Fibroblast of villous mesenchyme (primary cell): ENCODE data around the gene SRCIN1. TPM values are rescaled to one million over a fixed set of nuclear protein-coding genes. Genes with fewer than 3 reads are reported as not detected.
"Not testable (repeated sequence)": the region's sequence is repeated elsewhere in the genome, so short reads cannot be mapped to it uniquely, and the experiment has no call there.

Experiments used
- DNase-seq: peaks from one replicate; pipeline ENCODE4 v3.0.0-alpha.2; 2010; ENCODE audit warnings: low read depth
- H3K4me3 ChIP-seq: 2 replicates; pipeline ENCODE4 v1.5.1; 2011; ENCODE audit warnings: low read depth, mild to moderate bottlenecking, low read length
- total RNA-seq: library from RNA; depleted of rRNA; stranded (reverse); fragments of >200 nt; gene quantifications from 2 replicates; pipeline ENCODE4 v1.2.3, GENCODE V29; 2012
- TF ChIP-seq, protein P1 (sequence below): IDR thresholded peaks from 2 replicates; pipeline ENCODE4 v1.5.1; 2012; ENCODE audit warnings: low read depth, mild to moderate bottlenecking, low read length; ENCODE audit not compliant: insufficient read depth

SRCIN1 gene
- total RNA-seq, 1 donor, result not detected

DNA sequence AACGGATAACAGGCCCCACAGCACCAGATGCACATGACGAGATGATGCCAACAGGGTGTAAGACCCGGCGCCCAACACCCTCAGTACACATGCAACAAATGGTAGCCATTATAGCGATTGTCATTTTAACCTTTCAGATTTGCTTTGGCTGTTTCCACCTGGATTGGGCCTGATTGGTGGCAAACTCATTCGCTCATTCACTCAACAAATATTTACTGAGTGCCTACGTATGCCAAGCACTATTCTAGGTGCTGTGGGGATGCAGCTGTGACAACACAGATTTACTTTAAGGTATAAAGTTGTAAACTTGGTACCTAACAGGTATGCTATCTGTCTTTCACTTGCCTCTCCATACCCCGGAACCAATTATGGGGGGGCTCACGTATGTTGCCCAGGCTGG, 66.8 kb downstream of the SRCIN1 start:
- no peak for DNase-seq
- TF ChIP-seq, protein P1, sequence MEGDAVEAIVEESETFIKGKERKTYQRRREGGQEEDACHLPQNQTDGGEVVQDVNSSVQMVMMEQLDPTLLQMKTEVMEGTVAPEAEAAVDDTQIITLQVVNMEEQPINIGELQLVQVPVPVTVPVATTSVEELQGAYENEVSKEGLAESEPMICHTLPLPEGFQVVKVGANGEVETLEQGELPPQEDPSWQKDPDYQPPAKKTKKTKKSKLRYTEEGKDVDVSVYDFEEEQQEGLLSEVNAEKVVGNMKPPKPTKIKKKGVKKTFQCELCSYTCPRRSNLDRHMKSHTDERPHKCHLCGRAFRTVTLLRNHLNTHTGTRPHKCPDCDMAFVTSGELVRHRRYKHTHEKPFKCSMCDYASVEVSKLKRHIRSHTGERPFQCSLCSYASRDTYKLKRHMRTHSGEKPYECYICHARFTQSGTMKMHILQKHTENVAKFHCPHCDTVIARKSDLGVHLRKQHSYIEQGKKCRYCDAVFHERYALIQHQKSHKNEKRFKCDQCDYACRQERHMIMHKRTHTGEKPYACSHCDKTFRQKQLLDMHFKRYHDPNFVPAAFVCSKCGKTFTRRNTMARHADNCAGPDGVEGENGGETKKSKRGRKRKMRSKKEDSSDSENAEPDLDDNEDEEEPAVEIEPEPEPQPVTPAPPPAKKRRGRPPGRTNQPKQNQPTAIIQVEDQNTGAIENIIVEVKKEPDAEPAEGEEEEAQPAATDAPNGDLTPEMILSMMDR, result no peak
- H3K4me3 ChIP-seq, result no peak overlapping the region

DNA sequence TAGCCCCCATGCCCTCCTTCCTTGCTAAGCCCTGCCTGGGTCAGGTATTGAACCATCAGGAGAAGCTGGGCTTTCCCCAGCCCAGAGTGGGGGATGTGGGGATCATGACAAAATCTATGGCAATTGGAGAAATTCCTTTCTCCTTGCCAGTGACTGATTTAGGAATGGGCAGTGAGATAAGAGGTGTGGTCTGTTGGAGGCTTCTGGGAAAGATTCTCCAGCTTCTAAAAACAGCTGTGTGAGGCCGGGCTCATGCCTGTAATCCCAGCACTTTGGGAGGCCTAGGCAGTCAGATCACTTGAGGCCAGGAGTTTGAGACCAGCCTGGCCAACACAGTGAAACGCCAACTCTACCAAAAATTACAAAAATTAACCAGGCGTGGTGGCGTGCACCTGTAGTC, 69.1 kb downstream of the SRCIN1 start:
- DNase-seq, result no peak
- no peak overlapping the region for H3K4me3 ChIP-seq
- TF ChIP-seq, protein P1, result no peak

DNA sequence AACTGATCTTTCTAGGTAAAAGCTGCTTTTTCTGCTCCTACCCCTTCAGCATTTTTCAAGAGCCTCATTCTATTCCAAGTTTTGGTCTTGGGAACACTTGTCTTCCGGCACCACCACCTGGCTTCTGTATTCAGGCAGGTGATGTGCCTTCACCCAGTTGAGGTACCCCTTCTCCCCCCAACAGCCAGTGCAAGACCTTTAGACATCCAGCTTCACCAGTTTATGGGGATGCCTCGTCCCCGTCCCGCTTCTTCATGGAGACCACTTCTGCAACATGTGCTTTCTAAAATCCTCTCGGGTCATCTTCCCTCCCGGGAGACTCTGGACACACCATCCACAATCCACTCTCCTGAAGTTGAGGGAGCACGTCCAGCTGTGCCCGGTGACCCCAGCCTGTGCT, 69.9 kb downstream of the SRCIN1 start:
- TF ChIP-seq, protein P1, result no peak
- no peak for DNase-seq
- no peak overlapping the region for H3K4me3 ChIP-seq

DNA sequence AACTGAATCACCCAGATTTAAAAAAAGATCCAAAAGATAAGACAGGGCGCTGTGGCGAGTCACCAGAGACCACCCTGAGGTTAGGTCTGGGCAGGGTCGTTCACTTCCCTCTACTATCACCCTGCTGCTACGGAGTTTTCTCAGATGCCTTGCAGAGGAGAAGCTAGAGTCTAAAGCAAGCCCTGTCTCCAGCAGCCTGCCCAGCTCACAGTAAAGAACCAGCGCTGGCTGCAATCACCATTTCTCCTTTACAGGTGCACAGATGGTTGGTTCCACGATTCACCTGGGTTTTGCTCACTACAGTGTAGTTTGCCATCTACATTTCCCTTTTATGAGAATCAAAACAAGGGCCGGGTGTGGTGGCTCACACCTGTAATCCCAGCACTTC, 71.3 kb downstream of the SRCIN1 start:
- no peak overlapping the region for H3K4me3 ChIP-seq
- DNase-seq, result no peak
- TF ChIP-seq, protein P1, result no peak

DNA sequence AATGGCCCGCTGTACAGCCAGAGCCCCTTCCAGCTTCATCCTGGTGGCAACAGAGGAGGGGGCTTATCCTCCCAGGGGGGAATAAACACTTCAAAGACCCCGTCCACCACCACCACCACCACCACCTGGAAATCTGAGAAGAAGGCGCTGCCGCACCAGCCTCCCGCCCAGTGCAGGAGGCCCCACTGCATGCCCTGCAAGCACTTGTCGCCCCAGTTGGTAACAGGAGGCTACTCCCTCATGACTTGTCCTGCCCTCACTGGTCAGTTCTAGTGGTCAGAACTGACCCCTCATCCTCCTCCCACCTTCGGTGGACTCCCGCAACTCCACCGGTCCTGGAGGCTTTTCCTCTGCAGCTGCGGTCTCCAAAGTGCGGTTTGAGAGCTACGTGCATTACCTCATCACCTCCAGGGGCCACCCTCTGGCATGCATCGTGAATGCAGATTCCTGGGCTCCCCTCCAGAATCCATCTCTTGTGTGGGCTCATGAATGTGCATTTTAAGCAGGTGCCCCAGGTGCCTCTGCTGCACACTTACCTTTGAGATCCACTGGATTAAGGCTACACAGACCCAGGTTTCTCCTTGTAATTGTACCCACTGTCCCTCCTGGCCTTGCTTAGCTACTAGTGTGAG, 71.8 kb downstream of the SRCIN1 start:
- DNase-seq, result no peak
- TF ChIP-seq, protein P1, result no peak
- H3K4me3 ChIP-seq, result no peak overlapping the region

DNA sequence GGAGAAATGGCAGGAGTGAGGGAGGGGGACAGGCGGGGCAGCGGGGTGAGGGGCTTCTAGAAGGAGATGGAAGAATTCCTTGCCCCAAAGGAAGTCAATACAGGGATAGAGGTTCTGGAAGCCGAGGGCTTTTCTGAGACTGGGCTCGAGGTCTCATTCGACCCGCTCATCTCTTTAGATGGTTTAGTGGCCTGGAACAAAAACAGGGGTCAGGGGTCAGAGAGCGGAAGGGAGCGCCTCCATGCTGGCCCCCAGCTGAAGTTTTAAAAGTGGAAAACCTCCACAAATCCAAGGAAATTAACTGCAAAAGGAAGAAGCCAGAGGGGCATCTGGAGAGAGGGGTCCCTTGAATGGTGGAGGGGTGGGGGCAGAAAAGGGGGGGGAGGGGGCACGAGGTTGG, 72.5 kb downstream of the SRCIN1 start:
- TF ChIP-seq, protein P1, result no peak
- DNase-seq, result no peak
- H3K4me3 ChIP-seq, result no peak overlapping the region

DNA sequence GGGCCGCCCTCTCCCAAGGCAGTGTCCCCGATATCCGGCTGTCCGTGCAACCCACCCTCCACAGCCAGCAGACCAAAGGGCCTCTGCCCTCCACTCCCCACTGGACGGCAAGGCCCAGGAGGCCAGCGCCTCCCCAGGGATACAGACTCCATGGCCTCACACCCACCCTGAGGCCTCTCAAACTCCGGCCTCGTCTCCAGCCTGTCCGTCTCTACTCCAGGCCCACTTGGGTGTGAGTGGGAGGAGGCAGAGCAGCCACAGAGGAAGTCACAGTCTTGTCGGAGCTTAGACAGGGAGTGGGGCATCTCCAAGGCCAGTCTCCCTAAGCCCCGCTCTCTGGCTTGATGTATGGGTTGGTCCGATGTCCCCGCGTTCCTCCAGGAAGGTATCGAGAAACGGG, 73.3 kb downstream of the SRCIN1 start:
- DNase-seq, result no peak
- TF ChIP-seq, protein P1, result no peak
- H3K4me3 ChIP-seq, result no peak overlapping the region

DNA sequence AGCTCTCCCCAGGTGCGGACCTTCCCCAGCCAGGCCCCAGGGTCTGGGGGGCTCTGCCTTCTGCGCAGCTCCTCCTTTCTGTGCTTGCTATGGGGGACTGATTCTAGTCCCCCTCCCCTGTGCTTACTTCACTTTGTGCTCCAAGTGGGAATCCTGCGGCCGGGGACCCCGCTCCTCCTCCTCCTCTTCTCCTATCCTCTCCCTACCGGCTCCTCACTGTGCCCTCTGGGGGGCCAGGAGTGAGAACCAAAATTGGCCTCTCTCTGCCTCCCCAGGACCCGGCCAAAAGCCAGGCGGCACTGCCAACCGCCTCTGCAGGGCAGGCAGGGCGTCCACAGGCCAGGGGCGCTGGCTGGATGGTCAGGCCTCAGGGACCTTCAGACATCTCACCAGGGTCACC, 74.0 kb downstream of the SRCIN1 start:
- DNase-seq, H3K4me3 ChIP-seq: not testable (repeated sequence)

DNA sequence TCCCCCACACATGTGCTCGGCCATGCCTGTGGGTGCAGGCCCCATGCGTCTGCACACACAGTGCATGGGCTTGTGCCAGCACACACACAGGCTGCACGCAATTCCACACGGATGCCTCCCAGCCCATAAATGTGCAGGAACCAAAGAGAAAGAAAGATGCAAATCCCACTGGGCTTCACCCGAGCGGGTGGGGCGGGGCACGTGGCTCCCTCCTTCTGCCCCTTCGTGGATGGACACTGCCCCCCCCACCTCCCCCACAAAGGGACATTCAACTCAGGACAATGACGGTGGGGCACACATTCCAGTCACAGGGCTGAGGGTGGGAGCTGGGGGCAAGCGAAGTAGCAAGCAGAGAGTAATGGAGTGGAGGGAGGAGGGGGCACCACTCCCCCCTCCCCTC, 74.9 kb downstream of the SRCIN1 start:
- not testable (repeated sequence) for DNase-seq

DNA sequence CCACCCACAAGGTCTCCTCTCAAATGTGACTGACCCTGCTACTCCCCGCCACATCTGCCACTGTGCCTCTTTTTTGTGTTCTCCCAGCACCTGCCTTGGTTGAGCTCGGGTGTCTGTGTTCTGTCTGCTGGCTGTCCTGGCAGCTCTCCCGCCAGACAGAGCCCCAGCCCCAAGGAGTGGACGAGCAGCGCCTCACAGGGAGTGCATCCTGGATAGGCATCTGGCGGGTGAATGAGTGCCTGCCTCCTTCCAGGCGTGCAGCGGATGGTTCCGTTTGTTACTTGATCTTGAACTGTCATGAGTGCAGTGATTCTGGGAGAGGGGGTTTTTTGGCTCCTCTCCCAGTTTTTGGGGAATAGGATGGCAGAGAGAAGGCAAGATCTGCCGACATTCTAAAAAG, 77.6 kb downstream of the SRCIN1 start:
- not testable (repeated sequence) for DNase-seq, H3K4me3 ChIP-seq

More for the DNA sequence above, 74.9 kb downstream of the SRCIN1 start:
- H3K4me3 ChIP-seq, result not testable (repeated sequence)
